HG02840 (cell line): Measurements from ENCODE around the gene WFIKKN2.
"Not testable (repeated sequence)": the region's sequence is repeated elsewhere in the genome, so short reads cannot be mapped to it uniquely, and the experiment has no call there.

ENCODE experiments used
- ATAC-seq: cut with Tn5 transposase; IDR thresholded peaks from one replicate; pipeline ENCODE4 v1.9.1; 2021; ENCODE audit warnings: mild to moderate bottlenecking, moderate library complexity, moderate number of reproducible peaks; ENCODE audit not compliant: unreplicated experiment, low FRiP score

The WFIKKN2 gene

DNA sequence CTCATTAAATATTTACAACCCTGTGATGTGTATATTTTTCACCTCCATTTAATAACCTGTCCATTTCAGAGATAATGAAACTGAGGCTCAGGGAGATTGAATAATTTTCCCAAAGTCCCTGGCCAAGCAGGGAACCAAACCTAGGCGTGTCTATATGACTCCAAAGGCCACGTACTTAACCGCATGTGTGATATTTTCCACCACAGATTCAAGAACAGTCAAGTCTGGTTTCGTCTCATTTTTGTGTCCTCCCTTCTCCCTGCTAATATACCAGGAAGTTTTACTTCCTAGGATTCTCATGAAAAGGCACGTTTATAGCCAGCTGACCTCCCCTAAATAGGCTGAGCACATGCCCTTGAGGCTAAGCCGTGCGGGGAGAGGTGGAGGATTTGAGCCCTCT is 15.3 kb downstream of the WFIKKN2 start:
- no peak for ATAC-seq

DNA sequence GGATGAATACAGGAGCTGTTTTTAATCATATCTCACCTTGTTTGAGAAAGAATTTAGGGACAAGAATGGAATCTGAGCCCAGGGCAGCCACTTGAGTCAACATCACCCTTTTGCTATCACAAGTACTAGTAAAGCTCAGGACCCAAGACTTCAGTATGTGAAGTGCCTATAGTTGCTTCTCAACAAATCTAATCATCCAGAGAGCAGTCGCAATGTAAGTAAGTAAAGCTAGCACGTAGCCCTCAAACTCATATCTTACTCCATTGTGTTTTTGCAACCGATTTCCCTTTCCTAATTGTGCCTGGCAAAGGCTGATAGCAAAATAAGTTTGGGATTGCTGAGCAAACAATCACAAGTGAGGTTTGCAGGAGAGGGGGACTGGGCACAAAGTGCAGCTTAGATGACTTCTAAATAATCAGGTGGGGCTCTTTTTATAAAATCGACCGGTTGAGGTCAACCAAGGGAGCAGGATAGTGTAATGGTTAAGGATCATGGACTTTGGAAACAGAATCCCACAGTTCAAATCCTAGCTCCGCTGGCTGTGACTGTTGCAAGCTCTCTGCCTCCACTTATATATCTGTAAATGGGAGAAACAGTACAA is 17.7 kb downstream of the WFIKKN2 start:
- no peak for ATAC-seq

DNA sequence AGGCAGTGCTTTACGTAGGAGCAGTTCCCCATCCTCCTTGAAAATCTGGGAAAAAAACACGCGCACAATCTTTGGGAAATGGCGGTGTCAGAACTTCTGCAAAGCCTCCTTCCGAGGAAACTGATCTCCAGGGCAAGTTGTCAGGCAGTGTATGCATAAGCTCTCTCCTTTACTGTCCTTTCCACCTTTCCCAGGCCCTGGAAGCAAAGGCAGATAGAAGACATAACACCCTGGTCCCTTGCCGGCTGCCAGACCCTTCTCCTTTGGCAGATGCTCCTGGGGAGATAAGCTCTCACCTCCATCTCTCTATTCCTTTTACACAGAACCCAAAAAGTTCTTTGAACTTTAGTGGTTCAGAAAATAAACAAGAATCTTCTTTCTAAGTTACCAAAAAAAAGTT is 18.4 kb downstream of the WFIKKN2 start:
- no peak for ATAC-seq

DNA sequence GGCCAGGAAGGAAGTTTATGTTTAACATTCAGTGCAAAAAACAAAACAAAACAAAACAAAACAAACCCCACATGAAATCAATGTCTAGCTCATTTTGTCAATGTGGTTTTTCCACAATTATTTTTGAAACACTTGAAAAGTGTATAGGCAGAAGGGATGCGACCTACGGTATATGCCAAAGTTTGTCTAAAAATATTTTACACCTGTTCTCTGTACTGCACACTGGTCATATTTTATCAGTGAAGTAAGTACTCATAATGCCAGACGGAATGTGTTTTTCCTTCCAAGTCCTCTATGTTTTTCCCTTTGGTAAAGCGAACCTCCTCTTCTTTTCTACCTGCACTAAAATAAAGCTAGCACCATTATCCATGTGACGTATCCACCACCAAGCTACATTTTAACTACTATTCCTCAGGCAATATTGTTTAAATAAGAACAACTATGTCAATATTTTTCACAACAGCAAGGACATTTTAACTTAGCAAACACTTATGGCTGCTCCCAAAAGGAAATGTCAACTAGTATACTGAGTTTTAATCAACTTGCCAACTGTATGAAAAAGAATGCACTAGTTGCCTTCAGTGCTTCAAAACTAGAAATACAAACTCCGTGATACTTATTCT is 20.4 kb downstream of the WFIKKN2 start:
- ATAC-seq = no peak

DNA sequence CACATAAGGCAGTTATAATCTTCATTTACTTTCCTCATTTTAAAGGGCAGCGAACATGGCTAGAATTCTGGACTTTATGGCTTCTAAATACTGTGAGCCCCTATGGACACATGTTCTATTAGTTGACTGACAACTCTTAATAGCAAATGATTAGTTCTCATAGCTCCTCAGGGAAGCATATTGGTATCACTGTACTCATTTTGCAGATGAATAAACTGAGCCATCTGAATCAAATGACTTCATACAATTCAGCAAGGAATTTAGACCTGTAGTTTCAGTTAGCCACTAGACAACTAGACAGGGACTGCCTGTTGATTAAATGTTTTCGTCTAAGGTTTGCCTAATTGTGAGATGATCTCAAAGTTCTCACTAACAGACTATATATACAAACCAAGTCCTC is 21.0 kb downstream of the WFIKKN2 start:
- ATAC-seq = no peak

DNA sequence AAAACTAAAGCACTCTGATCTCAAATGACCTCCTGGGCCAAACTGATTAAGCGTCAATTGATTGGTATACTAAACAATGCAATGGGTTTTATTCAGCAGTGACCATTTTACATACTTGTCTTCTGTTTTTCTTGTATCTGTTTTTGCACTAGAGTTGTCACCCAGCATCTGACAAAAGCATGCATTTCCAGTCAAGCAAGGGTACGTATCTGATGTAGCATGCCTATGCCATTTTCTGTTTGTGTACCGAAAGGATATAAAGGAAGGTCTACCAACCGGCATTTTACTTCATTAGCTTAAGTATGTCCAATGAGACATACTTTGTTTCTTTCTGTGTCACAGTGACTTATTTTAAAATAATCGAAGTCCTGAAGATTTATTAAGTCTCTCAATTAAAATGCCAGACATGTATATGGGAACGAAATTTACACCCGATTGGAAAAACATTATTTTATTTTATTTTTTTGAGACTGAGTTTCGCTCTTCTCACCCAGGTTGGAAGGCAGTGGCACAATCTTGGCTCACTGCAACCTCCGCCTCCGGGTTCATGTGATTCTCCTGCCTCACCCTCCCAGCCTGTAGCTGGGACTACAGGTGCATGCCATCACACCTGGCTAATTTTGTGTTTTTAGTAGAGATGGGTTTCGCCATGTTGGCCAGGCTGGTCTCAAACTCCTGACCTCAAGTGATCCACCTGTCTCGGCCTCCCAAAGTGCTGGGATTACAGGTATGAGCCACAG is 23.3 kb downstream of the WFIKKN2 start:
- no peak for ATAC-seq

DNA sequence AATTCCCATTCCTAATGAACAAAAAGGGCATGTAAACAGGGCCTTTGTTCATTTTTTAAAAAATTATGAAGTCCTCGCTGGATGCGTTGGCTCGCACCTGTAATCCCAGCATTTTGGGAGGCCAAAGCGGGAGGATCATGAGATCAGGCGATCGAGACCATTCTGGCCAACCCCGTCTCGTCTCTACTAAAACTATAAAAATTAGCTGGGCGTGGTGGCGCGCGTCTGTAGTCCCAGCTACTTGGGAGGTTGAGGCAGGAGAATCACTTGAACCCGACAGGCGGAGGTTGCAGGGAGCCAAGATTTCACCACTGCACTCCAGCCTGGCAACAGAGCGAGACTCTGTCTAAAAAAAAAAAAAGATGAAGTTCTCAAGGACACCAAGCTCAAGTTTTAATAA is 24.3 kb downstream of the WFIKKN2 start:
- ATAC-seq = not testable (repeated sequence)

DNA sequence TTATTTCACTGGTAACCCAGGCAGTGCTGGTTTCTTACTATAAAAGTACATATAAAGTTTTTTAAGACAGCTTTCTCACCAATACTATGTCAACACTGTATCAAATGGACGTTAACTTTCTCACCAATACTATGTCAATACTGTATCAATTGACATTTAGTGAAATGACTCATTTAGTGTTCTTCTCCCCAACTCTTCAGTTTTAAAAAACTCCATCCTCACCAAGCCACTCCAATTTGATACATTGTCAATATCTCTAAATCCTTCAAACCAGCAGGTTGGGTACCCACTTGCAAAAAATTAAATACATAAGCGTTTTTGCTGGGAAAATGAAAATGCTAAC is 25.9 kb downstream of the WFIKKN2 start:
- ATAC-seq = no peak

DNA sequence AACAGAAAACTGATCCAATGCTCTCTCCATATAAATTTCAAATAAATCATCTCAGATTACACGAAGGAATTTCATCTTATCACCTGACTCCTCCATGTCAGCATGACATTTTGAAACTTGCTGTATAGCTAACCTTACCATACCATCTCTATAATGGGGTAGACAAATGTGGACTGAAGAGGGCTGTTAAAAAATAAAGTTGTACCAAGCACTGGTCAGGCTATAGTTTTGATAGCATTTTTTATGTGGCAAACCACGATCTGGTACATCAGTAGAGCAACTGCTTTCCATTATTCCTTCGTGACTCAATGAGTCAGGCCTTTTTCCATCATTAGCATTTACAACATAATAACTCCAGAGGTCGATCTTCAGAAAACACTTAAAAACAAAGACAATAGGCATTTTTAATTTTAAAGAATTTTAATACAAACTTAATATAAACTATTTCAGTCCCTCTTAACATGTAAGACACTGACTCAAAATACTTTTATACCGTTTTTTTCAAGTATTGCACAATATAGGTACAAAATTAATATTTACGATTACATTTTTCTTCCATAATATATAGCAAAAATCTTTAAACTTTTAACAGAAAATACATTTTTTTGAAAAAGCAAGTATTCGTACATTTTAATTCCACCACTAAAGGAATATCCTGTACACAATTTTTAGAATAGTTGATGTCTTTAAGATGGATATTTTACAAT is 26.6 kb downstream of the WFIKKN2 start:
- no peak for ATAC-seq

DNA sequence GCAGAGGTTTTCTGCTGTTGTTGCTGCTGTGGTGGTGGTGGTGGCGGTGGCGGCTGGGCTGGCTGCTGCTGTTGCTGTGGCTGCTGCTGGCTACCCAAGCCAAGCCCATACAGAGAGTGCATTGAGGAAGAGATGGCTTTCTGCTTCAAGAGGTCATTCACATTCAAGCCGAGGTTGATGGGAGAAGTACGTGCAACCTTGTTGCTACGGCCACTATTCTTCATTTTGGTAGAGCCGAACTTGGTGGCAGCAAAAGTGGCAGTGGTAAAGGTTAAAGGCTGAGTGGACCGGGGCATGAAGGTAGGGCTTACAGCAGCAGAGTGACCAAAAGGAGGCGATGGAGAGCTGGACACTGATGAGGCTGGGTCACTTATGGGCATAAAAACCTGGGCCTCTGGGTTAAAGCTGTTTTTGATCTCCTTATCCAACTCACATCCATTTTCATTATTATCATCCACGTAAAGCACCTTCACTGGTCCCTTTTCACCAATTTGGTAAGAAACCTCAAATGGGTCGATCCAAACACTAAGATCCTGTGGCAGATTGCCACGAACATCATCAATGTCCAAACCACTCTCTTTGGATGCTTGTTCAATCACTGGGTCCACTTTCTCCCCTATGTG is 27.9 kb downstream of the WFIKKN2 start:
- no peak for ATAC-seq

DNA sequence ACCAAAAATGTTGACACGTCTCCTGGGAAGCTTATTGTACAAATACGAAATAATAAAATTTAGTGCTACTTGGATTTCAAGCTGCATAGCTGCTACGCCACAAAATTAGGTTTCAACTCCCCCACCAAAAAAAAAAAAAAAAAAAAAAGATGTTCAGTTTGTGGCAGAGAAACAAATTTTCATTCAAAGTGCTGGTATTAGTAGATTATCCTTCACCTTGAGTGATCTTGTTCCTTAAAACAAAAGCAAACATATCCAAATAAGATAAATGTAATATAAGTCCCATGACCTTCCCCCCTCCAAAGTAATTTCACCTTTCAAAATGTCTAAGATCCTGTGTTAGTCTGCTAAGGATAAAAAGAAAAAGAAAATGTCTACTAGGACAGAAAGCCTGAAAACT is 28.5 kb downstream of the WFIKKN2 start:
- ATAC-seq = no peak

DNA sequence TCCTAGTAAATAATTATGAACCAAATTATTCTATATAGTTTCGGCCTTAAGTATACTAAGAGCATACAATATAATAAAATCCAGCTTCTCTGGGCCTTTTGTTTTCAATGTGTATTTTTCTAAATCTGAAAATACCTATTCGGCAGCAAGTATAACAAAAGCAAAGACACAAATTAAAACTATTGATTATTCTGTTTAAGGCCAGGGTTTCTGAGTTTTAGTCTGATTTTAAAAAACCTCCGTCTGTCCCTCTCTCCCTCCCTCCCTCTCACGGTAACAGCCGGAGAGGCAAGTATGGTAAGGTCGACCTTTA is 29.3 kb downstream of the WFIKKN2 start:
- no peak for ATAC-seq

DNA sequence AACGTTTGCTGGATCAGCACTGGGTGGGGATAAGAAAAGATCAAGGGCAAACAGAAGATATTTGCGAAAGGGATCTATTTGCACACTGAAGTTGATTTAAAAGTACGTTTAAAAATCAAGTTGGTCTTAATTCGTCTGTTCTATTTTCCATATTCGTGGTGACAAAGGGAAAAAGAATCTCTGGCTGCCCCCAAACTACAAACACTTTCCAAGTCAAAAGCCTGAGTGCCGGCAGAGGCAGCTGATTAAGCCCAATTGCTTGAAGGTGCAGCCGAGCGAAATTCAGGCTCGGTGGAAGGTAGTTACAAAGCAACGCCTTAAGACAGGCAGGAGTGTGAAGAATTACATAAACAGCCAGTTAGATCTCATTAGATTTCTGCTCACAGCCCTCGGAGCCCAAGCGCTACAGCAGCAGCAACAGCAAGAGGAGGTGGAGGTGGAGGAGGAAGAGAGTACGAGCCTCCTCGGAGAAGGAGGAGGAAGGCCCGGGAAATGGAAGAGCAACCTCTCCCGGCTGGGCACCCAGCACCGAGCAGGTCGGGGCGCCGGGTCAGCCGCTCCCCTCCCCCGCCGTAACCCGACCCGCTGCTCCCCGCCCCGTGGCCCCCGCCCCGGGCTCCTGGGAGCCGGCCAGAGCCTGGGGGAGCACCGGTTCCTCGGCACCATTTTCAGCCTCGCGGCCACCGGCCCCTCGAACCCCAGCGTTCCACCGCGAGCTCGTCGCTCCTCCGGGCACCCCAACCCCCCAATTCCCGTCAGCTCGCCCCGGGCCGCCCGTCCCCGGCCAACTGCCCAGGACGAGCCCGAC is 29.9 kb downstream of the WFIKKN2 start:
- ATAC-seq = peak; percentile 8

DNA sequence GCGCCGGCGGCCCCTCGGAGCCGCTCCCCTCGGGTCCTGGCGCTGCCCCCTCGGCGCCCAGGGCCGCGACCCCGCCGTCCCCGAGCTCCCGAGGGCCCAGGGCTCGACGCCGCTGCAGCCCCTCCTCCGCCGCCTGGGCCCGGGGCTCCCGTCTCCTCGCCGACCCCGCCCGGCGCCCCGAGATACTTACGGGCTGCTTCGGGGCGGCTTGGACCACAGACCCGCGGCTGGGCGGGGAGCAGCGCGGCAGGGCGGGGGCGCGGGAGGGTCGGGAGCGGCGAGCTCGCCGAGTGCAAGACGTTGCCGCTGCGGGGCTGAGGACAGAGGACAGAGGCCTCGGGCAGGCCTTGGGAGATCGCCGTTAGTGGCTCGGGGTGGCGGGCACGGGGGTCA is 30.5 kb downstream of the WFIKKN2 start:
- peak; percentile 5 for ATAC-seq

DNA sequence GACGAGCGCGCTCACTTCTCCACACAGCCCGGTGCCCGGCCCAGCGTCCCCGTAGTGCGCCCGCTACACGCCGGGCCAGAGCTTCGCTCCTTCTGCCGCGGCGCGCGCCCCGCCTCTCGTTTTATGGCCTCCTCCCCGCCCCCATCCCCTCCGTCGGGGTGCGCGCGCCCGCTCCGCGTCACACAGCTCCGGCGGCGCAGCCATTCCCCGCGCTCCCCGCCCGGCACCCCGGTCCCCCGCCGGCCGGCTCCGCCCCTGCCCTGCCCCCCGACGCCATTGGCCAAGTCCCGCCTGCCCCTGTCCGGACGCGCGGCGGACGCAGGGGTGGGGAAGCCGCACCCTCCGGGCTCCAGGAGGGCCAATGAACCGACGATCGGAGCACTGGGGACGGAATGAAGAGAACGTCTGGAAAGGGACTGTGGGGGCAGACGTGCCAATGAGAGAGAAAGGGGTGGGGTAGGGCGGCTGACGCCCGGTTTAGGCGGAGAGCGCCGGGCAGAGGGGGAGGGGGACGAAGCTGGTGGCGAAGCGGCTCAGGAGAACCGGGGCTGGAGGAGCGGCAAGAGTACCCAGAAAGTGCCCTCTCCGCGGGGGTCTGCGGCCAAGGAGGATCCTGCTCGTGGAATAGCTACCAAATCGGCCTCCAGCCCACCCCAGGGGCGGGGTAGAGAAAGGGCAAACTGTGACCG is 31.0 kb downstream of the WFIKKN2 start, which contains the start of gene TOB1:
TSS of gene TOB1 (minus strand) at position 94 of the 689 bp plus-strand sequence. CDS start 2,337 bp downstream, outside the sequence.
- peak; percentile 71 for ATAC-seq

DNA sequence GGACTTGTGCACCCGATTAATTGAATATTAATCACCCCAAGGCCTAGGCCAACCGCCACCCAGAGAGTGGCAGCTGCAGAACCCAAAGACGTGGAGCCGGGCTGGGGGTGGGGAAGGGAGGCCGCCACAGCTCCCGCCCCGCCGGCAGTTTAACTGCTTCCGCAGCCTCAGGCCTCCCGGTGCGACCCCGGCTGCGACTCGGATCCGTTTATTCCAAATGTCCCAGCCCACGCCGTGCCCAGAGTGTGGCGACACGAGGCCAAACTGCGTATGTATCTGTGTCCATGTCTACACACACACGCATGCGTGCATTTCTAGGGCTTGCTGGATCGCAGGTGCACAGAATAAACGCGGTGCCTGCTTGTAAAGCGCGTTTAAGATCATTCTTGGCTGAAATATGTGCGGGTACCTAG is 31.6 kb downstream of the WFIKKN2 start:
- peak; percentile 9 for ATAC-seq

DNA sequence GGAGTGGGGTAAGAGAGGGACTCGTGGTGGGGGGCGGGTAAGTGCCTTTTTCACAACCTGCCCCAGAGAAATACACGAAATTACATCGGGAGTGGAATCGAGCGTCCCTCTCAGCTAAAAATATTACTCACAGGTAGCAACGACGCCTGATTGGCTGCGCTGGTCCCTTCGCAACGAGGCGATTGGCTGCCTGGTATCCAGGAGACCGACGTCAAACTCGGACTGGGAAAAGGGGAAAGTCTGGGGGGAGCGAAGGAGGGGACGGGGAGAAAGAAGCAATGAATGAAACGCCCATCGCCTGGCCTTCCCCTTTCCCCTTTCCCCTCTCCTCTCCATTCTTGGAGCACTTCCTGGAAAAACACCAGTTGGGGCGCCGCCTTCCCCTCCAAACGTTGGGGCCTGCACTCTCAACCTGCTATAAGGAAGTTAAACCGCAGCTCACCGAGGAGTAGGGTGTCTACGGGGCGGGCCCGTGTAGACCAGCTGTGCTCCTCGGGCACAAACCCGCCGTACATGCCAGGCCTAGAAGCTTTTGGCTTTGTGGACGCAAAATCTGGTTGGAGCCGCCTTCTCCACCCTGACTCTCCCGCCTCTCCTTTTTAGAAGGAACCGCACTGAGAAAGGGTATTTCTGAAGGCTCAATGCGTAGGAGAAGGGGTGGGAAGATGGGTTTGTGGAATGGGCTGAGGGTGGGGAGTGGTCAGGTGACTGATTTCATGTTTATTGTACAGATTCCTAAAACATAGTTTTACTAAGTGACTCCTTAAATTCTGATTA is 32.2 kb downstream of the WFIKKN2 start:
- peak; percentile 39 for ATAC-seq

DNA sequence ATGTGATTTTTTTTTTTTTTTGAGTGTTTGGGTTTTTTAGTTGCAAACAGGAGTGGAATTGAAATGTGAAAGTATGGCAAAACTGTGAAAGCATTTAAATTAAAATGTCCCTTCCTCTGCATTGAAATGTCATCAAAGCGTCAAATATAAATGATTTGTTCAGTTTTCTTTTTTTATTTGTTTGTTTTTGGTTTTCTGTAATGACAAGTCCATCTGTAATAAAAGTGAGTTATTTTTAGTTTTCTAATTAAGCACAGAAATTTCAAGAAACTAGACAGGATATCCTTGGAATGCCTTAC is 32.7 kb downstream of the WFIKKN2 start:
- no peak for ATAC-seq

DNA sequence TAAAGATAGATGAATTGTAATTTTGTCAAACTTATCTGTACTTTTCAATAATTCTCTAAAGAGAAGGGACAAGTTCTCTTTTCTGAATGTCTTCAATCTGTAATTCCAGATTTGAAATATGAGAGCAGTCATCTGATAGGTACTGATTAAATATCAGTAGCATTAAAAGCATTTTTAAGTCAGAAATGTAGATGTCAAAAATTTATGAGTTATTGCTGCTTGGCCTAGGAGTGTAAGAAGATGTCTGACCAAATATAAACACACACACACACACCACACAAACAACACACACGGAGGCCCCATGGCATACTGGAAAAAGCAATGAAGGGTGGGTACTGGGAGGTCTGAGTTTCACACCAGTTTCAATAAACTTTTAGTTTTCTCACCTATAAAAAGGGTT is 33.2 kb downstream of the WFIKKN2 start:
- ATAC-seq = no peak
